NB4 (cell line): ENCODE measurements around the gene PSTK.

Experiments used
- POLR2A ChIP-seq: IDR thresholded peaks from 2 replicates; pipeline ENCODE4 v1.6.1; 2011; ENCODE audit warnings: mild to moderate bottlenecking; ENCODE audit not compliant: insufficient read length; ENCODE audit errors: extremely low read depth
- TF ChIP-seq, protein P1 (sequence below): IDR thresholded peaks from one replicate; pipeline ENCODE4 v1.5.1; 2012; ENCODE audit warnings: low read depth, low read length
- TF ChIP-seq, protein P2 (sequence below): IDR thresholded peaks from 2 replicates; pipeline ENCODE4 v1.6.1; 2011; ENCODE audit warnings: low read depth, low read length

DNA sequence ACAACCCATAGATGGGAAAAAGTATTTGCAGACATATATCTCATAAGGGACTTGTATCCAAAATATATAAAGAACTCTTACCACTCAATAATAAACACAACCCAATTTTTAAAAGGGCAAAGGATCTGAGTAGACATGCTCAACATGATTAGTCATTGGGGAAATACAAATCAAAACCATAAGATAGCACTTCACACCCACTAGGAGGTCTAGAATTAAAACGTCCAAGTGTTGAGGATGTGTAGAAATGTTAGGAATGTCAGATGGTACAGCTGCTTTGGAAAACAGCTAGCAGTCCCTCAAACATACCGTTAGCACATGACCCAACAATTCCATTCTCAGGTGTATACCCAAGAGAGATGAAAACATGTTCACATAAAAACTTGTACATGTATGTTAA lies 8.3 kb downstream of the PSTK start:
- TF ChIP-seq, protein P1, sequence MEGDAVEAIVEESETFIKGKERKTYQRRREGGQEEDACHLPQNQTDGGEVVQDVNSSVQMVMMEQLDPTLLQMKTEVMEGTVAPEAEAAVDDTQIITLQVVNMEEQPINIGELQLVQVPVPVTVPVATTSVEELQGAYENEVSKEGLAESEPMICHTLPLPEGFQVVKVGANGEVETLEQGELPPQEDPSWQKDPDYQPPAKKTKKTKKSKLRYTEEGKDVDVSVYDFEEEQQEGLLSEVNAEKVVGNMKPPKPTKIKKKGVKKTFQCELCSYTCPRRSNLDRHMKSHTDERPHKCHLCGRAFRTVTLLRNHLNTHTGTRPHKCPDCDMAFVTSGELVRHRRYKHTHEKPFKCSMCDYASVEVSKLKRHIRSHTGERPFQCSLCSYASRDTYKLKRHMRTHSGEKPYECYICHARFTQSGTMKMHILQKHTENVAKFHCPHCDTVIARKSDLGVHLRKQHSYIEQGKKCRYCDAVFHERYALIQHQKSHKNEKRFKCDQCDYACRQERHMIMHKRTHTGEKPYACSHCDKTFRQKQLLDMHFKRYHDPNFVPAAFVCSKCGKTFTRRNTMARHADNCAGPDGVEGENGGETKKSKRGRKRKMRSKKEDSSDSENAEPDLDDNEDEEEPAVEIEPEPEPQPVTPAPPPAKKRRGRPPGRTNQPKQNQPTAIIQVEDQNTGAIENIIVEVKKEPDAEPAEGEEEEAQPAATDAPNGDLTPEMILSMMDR = no peak
- no peak for TF ChIP-seq POLR2A
- TF ChIP-seq, protein P2, sequence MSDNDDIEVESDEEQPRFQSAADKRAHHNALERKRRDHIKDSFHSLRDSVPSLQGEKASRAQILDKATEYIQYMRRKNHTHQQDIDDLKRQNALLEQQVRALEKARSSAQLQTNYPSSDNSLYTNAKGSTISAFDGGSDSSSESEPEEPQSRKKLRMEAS = no peak
